Esophagus squamous epithelium (tissue), 4 donors: Measurements from ENCODE around the gene TAF4.

Source experiments
- POLR2A ChIP-seq, 4 donors: fragments of 450-650 bp; IDR thresholded peaks; one replicate each; pipeline ENCODE4 v1.6.1; 2017; ENCODE audit warnings: antibody characterized with exemption in 4 of 4, mild to moderate bottlenecking in 4 of 4, moderate library complexity in 3 of 4
- TF ChIP-seq, protein P1 (sequence below), 6 experiments: fragments of 450-650 bp in 4 of 6; fragments of 200-600 bp in 2 of 6; sonication (generic) in 2 of 6; IDR thresholded peaks; one replicate each; pipeline ENCODE4 v1.5.1; 2016 to 2019; ENCODE audit warnings: antibody characterized with exemption in 6 of 6, mild to moderate bottlenecking in 4 of 6, moderate library complexity in 4 of 6

DNA sequence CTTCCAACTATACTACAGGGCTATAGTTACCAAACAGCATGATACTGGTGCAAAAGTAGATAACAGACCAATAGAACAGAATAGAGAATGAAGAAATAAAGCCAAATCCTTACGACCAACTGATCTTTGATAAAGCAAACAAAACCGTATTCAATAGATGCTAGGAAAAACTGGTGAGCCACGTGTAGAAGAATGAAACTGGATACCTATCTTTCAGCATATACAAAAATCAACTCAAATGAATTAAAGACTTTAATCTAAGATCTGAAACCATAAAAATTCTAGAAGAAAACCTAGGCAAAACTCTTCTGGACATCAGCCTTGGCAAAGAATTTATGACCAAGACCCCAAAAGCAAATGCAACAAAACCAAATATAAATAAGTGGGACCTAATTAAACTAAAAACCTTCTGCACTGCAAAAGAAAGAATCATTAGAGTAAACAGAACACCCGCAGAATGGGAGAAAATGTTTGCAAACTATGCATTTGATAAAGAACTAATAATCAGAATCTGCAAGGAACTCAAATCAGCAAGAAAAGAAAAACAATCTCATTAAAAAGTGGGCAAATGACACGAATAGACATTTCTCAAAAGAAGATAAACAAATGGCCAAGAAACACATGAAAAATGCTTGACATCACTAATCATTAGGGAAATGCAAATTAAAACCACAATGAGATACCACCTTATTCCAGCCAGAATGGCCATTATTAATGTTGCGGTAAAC is 109.8 kb downstream of the TAF4 start:
- TF ChIP-seq, protein P1, sequence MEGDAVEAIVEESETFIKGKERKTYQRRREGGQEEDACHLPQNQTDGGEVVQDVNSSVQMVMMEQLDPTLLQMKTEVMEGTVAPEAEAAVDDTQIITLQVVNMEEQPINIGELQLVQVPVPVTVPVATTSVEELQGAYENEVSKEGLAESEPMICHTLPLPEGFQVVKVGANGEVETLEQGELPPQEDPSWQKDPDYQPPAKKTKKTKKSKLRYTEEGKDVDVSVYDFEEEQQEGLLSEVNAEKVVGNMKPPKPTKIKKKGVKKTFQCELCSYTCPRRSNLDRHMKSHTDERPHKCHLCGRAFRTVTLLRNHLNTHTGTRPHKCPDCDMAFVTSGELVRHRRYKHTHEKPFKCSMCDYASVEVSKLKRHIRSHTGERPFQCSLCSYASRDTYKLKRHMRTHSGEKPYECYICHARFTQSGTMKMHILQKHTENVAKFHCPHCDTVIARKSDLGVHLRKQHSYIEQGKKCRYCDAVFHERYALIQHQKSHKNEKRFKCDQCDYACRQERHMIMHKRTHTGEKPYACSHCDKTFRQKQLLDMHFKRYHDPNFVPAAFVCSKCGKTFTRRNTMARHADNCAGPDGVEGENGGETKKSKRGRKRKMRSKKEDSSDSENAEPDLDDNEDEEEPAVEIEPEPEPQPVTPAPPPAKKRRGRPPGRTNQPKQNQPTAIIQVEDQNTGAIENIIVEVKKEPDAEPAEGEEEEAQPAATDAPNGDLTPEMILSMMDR (IDR thresholded peaks at IDR 0.05): no peak
- TF ChIP-seq POLR2A (IDR thresholded peaks at IDR 0.05): no peak
